ENCODE measurements around the gene CCNL2. TPM values are rescaled to one million over a fixed set of nuclear protein-coding genes. Genes with fewer than 3 reads are reported as not detected.
"Not testable (repeated sequence)": the region's sequence is repeated elsewhere in the genome, so short reads cannot be mapped to it uniquely, and the experiment has no call there.

The CCNL2 gene
- total RNA-seq (87.1 and 102 TPM in 2 replicates), polyA plus RNA-seq (70.5 and 116 TPM in 2 replicates), polyA minus RNA-seq (ENCODE audit: low replicate concordance) (23.3 and 75.5 TPM in 2 replicates)
- polyA plus RNA-seq (2012), result 51.7 and 70.2 TPM in 2 replicates

- TF ChIP-seq, protein P1, sequence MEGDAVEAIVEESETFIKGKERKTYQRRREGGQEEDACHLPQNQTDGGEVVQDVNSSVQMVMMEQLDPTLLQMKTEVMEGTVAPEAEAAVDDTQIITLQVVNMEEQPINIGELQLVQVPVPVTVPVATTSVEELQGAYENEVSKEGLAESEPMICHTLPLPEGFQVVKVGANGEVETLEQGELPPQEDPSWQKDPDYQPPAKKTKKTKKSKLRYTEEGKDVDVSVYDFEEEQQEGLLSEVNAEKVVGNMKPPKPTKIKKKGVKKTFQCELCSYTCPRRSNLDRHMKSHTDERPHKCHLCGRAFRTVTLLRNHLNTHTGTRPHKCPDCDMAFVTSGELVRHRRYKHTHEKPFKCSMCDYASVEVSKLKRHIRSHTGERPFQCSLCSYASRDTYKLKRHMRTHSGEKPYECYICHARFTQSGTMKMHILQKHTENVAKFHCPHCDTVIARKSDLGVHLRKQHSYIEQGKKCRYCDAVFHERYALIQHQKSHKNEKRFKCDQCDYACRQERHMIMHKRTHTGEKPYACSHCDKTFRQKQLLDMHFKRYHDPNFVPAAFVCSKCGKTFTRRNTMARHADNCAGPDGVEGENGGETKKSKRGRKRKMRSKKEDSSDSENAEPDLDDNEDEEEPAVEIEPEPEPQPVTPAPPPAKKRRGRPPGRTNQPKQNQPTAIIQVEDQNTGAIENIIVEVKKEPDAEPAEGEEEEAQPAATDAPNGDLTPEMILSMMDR (conservative IDR thresholded peaks at IDR 0.05 in 1 of 2, IDR thresholded peaks at IDR 0.05 in 1 of 2; ENCODE audit: low read depth in 1 of 2, low read length in 2 of 2), result peak; percentile 36 to 51
- no peak for TF ChIP-seq EZH2 (IDR thresholded peaks at IDR 0.05; ENCODE audit: low read length, missing control alignments)
- Histone ChIP-seq H2AFZ (ENCODE audit: low read length) (peak within 1 kb of the TSS; percentile 82), H3K27me3 (ENCODE audit: control insufficient read depth, insufficient read depth, low read length) (no peaks in the 10 kb centered on the region), H3K9me3 (ENCODE audit: control insufficient read depth, insufficient read depth, low read depth, low read length) (no peaks in the 10 kb centered on the region), H3K4me1 (ENCODE audit: control insufficient read depth, extremely low read depth, insufficient read depth, low read length) (peaks cover 18% of the 10 kb centered on the region), H4K20me1 (ENCODE audit: control insufficient read depth, extremely low read depth, insufficient read depth, low read length) (no peaks in the 10 kb centered on the region), H3K4me2 (ENCODE audit: extremely low read depth, insufficient read depth, low read length) (peak within 1 kb of the TSS; percentile 100), H3K4me3 (replicated peaks in 1 of 4; ENCODE audit: control extremely low read depth in 1 of 4, insufficient read depth in 1 of 4, low read depth in 3 of 4, low read length in 4 of 4) (peak within 1 kb of the TSS; percentile 77 to 100 (median 98)), H3K9ac (ENCODE audit: insufficient read depth, low read length) (peak within 1 kb of the TSS; percentile 92), H3K36me3 (ENCODE audit: control insufficient read depth, insufficient read depth, low read length) (peaks cover 35% of the 10 kb centered on the region), H3K79me2 (ENCODE audit: control insufficient read depth, insufficient read depth, low read length) (peaks cover 57% of the 10 kb centered on the region), H3K27ac (ENCODE audit: insufficient read depth, low read length) (peak within 1 kb of the TSS; percentile 91)
- peak; percentile 97 to 98 for DNase-seq (ENCODE audit: low read depth in 2 of 2)
These were observed at the start of gene CCNL2 for GRCh38 chr1:1399187-1399871. TSS of gene CCNL2 (minus strand) at chr1:1399335. CDS start at chr1:1399306, 29 bp downstream.

GRCh38 chr1:1446631-1447030 is 47.5 kb upstream of the CCNL2 start:
- not testable (repeated sequence) for DNase-seq (ENCODE audit: low read depth in 2 of 2); H3K27me3 ChIP-seq (ENCODE audit: control insufficient read depth, insufficient read depth, low read length); H3K9ac ChIP-seq (ENCODE audit: insufficient read depth, low read length); H3K36me3 ChIP-seq (ENCODE audit: control insufficient read depth, insufficient read depth, low read length); H3K9me3 ChIP-seq (ENCODE audit: control insufficient read depth, insufficient read depth, low read depth, low read length); H3K4me2 ChIP-seq (ENCODE audit: extremely low read depth, insufficient read depth, low read length); H3K27ac ChIP-seq (ENCODE audit: insufficient read depth, low read length); H3K4me3 ChIP-seq (replicated peaks in 1 of 4; ENCODE audit: control extremely low read depth in 1 of 4, insufficient read depth in 1 of 4, low read depth in 3 of 4, low read length in 4 of 4); H3K79me2 ChIP-seq (ENCODE audit: control insufficient read depth, insufficient read depth, low read length); H3K4me1 ChIP-seq (ENCODE audit: control insufficient read depth, extremely low read depth, insufficient read depth, low read length); H2AFZ ChIP-seq (ENCODE audit: low read length); H4K20me1 ChIP-seq (ENCODE audit: control insufficient read depth, extremely low read depth, insufficient read depth, low read length)

DNA sequence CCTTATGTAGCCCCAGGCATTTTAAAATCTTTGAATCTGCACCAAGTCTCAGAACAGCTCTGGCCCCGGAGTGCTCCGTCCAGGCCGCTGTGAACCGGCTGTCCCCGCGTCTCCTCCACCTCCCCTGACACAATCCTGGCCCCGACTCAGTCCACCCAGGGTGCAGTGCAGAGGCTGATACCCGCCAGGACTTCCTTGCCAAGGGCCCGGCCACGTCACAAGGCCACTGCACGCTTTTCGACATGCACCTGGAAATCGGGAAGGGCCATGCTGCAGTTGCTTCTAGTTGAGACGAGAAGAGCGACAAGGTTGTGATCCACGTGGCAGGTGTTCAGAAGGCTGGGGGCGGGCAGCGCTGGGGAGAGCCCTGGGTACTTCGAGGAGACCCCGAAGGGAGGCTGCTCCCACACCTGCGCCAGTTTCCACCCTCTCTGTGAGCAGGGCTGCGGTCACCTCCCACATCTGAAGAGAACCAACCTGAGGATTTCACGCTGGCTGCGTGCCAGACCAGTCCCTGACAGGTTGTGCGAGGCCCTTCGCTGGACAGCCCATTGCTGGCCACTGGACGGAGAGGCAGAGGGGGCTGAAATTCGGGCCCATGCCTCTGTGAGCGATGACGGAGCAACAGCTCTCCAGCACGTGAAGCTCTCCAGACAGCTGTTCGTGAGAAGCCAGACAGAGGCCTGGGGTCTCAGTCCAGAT is 43.1 kb upstream of the CCNL2 start:
- no peaks in the 10 kb centered on the region for H3K79me2 ChIP-seq (ENCODE audit: control insufficient read depth, insufficient read depth, low read length)
- no peak overlapping the region for H3K4me3 ChIP-seq (replicated peaks in 1 of 4; ENCODE audit: control extremely low read depth in 1 of 4, insufficient read depth in 1 of 4, low read depth in 3 of 4, low read length in 4 of 4)
- no peaks in the 10 kb centered on the region for H3K36me3 ChIP-seq (ENCODE audit: control insufficient read depth, insufficient read depth, low read length)
- H3K27me3 ChIP-seq (ENCODE audit: control insufficient read depth, insufficient read depth, low read length), result no peaks in the 10 kb centered on the region
- no peak overlapping the region for H3K27ac ChIP-seq (ENCODE audit: insufficient read depth, low read length)
- H2AFZ ChIP-seq (ENCODE audit: low read length), result no peak overlapping the region
- H3K4me1 ChIP-seq (ENCODE audit: control insufficient read depth, extremely low read depth, insufficient read depth, low read length), result no peaks in the 10 kb centered on the region
- no peak for TF ChIP-seq EZH2 (IDR thresholded peaks at IDR 0.05; ENCODE audit: low read length, missing control alignments)
- TF ChIP-seq, protein P1 (conservative IDR thresholded peaks at IDR 0.05 in 1 of 2, IDR thresholded peaks at IDR 0.05 in 1 of 2; ENCODE audit: low read depth in 1 of 2, low read length in 2 of 2), result no peak
- H4K20me1 ChIP-seq (ENCODE audit: control insufficient read depth, extremely low read depth, insufficient read depth, low read length), result no peaks in the 10 kb centered on the region
- no peak overlapping the region for H3K4me2 ChIP-seq (ENCODE audit: extremely low read depth, insufficient read depth, low read length)
- H3K9ac ChIP-seq (ENCODE audit: insufficient read depth, low read length), result no peak overlapping the region
- H3K9me3 ChIP-seq (ENCODE audit: control insufficient read depth, insufficient read depth, low read depth, low read length), result no peaks in the 10 kb centered on the region
- no peak for DNase-seq (ENCODE audit: low read depth in 2 of 2)

Measured in fibroblast of lung (primary cell).